ENCODE results near the gene SLC13A3. TPM values are rescaled to one million over a fixed set of nuclear protein-coding genes. Genes with fewer than 3 reads are reported as not detected.

Gene SLC13A3
- total and polyA plus RNA-seq, 4 donors: 1.1 to 2.4 (median 2.0) TPM

DNA sequence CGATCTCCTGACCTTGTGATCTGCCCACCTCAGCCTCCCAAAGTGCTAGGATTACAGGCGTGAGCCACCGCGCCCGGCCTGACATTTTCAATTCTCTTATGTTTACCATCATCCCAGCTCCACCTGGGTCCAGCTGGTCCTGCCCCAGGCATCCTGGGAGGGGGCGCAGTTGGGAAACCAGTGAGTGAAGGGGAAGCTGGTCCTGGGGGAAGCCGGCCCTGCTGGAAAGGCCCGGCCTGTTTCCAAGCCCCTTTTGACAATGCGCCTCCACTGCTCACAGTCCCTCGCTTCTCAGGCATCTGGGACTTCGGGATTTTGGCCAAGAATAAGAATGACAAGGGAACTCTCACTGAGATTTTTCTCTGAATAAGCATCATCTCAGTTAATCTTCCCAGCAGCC lies 14.2 kb downstream of the SLC13A3 start:
- no peaks in the 10 kb centered on the region for H3K36me3 ChIP-seq (ENCODE audit: control insufficient read depth in 4 of 4, insufficient read depth in 4 of 4, low read length in 4 of 4)
- H3K27ac ChIP-seq (ENCODE audit: low read depth in 1 of 2, low read length in 1 of 2): no peak overlapping the region
- H3K9ac ChIP-seq (ENCODE audit: insufficient read depth in 1 of 2, low read length in 2 of 2): no peak overlapping the region
- ATAC-seq (ENCODE audit: insufficient read depth, low FRiP score): no peak
- no peaks in the 10 kb centered on the region for H3K27me3 ChIP-seq (ENCODE audit: control insufficient read depth in 3 of 3, insufficient read depth in 3 of 3, low read length in 2 of 3)
- no peak for DNase-seq
- TF ChIP-seq, protein P1, sequence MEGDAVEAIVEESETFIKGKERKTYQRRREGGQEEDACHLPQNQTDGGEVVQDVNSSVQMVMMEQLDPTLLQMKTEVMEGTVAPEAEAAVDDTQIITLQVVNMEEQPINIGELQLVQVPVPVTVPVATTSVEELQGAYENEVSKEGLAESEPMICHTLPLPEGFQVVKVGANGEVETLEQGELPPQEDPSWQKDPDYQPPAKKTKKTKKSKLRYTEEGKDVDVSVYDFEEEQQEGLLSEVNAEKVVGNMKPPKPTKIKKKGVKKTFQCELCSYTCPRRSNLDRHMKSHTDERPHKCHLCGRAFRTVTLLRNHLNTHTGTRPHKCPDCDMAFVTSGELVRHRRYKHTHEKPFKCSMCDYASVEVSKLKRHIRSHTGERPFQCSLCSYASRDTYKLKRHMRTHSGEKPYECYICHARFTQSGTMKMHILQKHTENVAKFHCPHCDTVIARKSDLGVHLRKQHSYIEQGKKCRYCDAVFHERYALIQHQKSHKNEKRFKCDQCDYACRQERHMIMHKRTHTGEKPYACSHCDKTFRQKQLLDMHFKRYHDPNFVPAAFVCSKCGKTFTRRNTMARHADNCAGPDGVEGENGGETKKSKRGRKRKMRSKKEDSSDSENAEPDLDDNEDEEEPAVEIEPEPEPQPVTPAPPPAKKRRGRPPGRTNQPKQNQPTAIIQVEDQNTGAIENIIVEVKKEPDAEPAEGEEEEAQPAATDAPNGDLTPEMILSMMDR (IDR thresholded peaks at IDR 0.05; ENCODE audit: control extremely low read depth, extremely low read depth): no peak
- 92 to 94% methylated on average over 11 of the region's 11 CpGs for WGBS, 2 donors
- H3K4me3 ChIP-seq: no peak overlapping the region
- H3K4me1 ChIP-seq (ENCODE audit: control insufficient read depth in 5 of 5, insufficient read depth in 5 of 5, low read length in 5 of 5): no peaks in the 10 kb centered on the region
- no peaks in the 10 kb centered on the region for H3K9me3 ChIP-seq (ENCODE audit: control insufficient read depth in 4 of 4, insufficient read depth in 3 of 4, low read length in 3 of 4)

DNA sequence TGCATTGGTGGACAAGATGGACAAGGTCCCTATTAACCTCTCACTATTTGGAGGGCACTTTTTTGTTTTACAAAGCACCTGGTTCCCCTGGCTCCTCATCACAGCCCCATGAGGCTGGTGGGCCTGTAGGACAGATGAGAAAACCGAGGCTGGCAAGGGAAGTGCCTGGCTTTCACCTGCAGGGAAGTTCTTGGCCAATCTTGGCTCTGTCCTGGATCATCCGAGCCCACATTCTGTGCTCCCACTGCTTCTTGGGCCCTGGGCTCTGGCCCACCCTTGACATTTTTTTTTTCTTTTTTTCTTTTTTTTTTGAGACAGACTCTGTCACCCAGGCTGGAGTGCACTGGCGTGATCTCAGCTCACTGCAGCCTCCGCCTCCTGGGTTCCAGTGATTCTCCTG lies 14.7 kb downstream of the SLC13A3 start:
- Histone ChIP-seq H3K4me1 (ENCODE audit: control insufficient read depth in 5 of 5, insufficient read depth in 5 of 5, low read length in 5 of 5) (no peaks in the 10 kb centered on the region), H3K36me3 (ENCODE audit: control insufficient read depth in 4 of 4, insufficient read depth in 4 of 4, low read length in 4 of 4) (no peaks in the 10 kb centered on the region), H3K4me3 (no peak overlapping the region), H3K9ac (ENCODE audit: insufficient read depth in 1 of 2, low read length in 2 of 2) (no peak overlapping the region), H3K27me3 (ENCODE audit: control insufficient read depth in 3 of 3, insufficient read depth in 3 of 3, low read length in 2 of 3) (no peaks in the 10 kb centered on the region), H3K9me3 (ENCODE audit: control insufficient read depth in 4 of 4, insufficient read depth in 3 of 4, low read length in 3 of 4) (no peaks in the 10 kb centered on the region), H3K27ac (ENCODE audit: low read depth in 1 of 2, low read length in 1 of 2) (no peak overlapping the region)
- no peak for ATAC-seq (ENCODE audit: insufficient read depth, low FRiP score)
- TF ChIP-seq, protein P1 (IDR thresholded peaks at IDR 0.05; ENCODE audit: control extremely low read depth, extremely low read depth): no peak
- 90 to 96% methylated on average over 4 of the region's 4 CpGs for WGBS, 2 donors
- no peak for DNase-seq

DNA sequence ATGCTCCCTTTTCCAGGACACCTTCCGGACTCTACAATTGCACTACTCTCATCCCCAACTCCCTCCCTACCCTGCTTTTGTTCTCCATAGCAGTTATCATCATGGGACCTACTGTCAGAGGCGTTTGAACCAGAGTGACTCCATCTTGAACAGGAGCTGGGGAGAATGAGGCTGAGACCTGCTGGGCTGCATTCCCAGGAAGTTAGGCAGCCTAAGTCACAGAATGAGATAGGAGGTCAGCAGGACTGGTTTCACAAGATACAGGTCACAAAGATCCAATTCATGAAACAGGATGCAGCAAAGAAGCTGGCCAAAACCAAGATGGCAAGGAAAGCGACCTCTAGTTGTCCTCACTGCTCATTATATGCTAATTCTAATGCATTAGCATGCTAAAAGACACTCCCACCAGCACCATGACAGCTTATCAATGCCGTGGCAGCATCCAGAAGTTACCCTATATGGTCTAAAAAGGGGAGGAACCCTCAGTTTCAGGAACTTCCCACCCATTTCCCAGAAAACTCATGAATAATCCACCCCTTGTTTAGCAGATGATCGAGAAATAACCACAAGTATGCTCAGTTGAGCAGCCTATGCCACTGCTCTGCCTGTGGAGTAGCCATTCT lies 15.6 kb downstream of the SLC13A3 start:
- H3K27ac ChIP-seq (ENCODE audit: low read depth in 1 of 2, low read length in 1 of 2): no peak overlapping the region
- no peak overlapping the region for H3K4me3 ChIP-seq
- no peaks in the 10 kb centered on the region for H3K4me1 ChIP-seq (ENCODE audit: control insufficient read depth in 5 of 5, insufficient read depth in 5 of 5, low read length in 5 of 5)
- ATAC-seq (ENCODE audit: insufficient read depth, low FRiP score): no peak
- no peaks in the 10 kb centered on the region for H3K36me3 ChIP-seq (ENCODE audit: control insufficient read depth in 4 of 4, insufficient read depth in 4 of 4, low read length in 4 of 4)
- H3K9me3 ChIP-seq (ENCODE audit: control insufficient read depth in 4 of 4, insufficient read depth in 3 of 4, low read length in 3 of 4): no peaks in the 10 kb centered on the region
- no peaks in the 10 kb centered on the region for H3K27me3 ChIP-seq (ENCODE audit: control insufficient read depth in 3 of 3, insufficient read depth in 3 of 3, low read length in 2 of 3)
- DNase-seq: no peak
- TF ChIP-seq, protein P1 (IDR thresholded peaks at IDR 0.05; ENCODE audit: control extremely low read depth, extremely low read depth): no peak
- no peak overlapping the region for H3K9ac ChIP-seq (ENCODE audit: insufficient read depth in 1 of 2, low read length in 2 of 2)
- 75 to 77% methylated on average over 5 of the region's 5 CpGs for WGBS, 2 donors

DNA sequence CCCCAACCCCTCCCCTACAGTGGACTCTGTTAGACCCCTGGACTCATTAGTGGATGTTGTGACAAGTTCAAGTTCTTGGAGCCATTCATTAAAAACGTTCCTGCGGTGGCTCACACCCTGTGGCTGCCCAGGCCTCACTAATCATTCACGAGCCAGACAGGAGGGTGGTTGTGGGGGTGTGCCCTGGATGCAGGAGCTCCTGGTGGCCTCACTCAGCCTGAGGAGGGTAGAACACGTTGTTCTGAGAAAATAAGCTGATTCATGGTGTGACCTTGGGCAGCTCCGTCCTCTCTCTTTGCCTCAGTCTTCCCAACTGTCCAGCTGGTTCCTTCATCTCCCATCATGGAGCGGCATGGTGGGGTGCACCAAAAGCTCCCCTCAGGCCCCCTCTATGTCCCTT lies 16.7 kb downstream of the SLC13A3 start:
- 77 to 78% methylated on average over 6 of the region's 6 CpGs for WGBS, 2 donors
- ATAC-seq (ENCODE audit: insufficient read depth, low FRiP score) (no peak), DNase-seq (no peak)
- peaks cover 0 to 5% (median 0%) of the 10 kb centered on the region in 4 donors for H3K9me3 ChIP-seq (ENCODE audit: control insufficient read depth in 4 of 4, insufficient read depth in 3 of 4, low read length in 3 of 4)
- no peak overlapping the region for H3K9ac ChIP-seq (ENCODE audit: insufficient read depth in 1 of 2, low read length in 2 of 2)
- H3K27ac ChIP-seq (ENCODE audit: low read depth in 1 of 2, low read length in 1 of 2): no peak overlapping the region
- no peak overlapping the region for H3K4me3 ChIP-seq
- no peaks in the 10 kb centered on the region for H3K27me3 ChIP-seq (ENCODE audit: control insufficient read depth in 3 of 3, insufficient read depth in 3 of 3, low read length in 2 of 3)
- no peaks in the 10 kb centered on the region for H3K36me3 ChIP-seq (ENCODE audit: control insufficient read depth in 4 of 4, insufficient read depth in 4 of 4, low read length in 4 of 4)
- no peaks in the 10 kb centered on the region for H3K4me1 ChIP-seq (ENCODE audit: control insufficient read depth in 5 of 5, insufficient read depth in 5 of 5, low read length in 5 of 5)
- TF ChIP-seq, protein P1 (IDR thresholded peaks at IDR 0.05; ENCODE audit: control extremely low read depth, extremely low read depth): no peak
